SK-N-SH (cell line): ENCODE results near the gene TMEM164.

Experiments
- JUND ChIP-seq: IDR thresholded peaks from 2 replicates; pipeline ENCODE4 v1.4.0; 2012
- RCOR1 ChIP-seq: fragments of 150-350 bp; IDR thresholded peaks from 2 replicates; pipeline ENCODE4 v1.6.1; 2017; ENCODE audit warnings: antibody characterized with exemption, low read length
- TF ChIP-seq, protein P1 (sequence below): IDR thresholded peaks from 2 replicates; pipeline ENCODE4 v1.6.1; 2012; ENCODE audit warnings: mild to moderate bottlenecking, low read depth, low read length, moderate library complexity
- TF ChIP-seq, protein P2 (sequence below): fragments of 200-600 bp; sonication (generic); IDR thresholded peaks from 2 replicates; pipeline ENCODE4 v1.6.1; 2017; ENCODE audit warnings: antibody characterized with exemption, mild to moderate bottlenecking, moderate library complexity
- TF ChIP-seq, protein P3 (sequence below): IDR thresholded peaks from 2 replicates; pipeline ENCODE4 v1.4.0; 2012; ENCODE audit warnings: low read depth, borderline replicate concordance
- TF ChIP-seq, protein P4 (sequence below): IDR thresholded peaks from 2 replicates; pipeline ENCODE4; 2012

GRCh38 chrX:110180176-110180927 is 177.4 kb downstream of the TMEM164 start:
- TF ChIP-seq, protein P1, sequence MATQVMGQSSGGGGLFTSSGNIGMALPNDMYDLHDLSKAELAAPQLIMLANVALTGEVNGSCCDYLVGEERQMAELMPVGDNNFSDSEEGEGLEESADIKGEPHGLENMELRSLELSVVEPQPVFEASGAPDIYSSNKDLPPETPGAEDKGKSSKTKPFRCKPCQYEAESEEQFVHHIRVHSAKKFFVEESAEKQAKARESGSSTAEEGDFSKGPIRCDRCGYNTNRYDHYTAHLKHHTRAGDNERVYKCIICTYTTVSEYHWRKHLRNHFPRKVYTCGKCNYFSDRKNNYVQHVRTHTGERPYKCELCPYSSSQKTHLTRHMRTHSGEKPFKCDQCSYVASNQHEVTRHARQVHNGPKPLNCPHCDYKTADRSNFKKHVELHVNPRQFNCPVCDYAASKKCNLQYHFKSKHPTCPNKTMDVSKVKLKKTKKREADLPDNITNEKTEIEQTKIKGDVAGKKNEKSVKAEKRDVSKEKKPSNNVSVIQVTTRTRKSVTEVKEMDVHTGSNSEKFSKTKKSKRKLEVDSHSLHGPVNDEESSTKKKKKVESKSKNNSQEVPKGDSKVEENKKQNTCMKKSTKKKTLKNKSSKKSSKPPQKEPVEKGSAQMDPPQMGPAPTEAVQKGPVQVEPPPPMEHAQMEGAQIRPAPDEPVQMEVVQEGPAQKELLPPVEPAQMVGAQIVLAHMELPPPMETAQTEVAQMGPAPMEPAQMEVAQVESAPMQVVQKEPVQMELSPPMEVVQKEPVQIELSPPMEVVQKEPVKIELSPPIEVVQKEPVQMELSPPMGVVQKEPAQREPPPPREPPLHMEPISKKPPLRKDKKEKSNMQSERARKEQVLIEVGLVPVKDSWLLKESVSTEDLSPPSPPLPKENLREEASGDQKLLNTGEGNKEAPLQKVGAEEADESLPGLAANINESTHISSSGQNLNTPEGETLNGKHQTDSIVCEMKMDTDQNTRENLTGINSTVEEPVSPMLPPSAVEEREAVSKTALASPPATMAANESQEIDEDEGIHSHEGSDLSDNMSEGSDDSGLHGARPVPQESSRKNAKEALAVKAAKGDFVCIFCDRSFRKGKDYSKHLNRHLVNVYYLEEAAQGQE, result no peak
- TF ChIP-seq, protein P2, sequence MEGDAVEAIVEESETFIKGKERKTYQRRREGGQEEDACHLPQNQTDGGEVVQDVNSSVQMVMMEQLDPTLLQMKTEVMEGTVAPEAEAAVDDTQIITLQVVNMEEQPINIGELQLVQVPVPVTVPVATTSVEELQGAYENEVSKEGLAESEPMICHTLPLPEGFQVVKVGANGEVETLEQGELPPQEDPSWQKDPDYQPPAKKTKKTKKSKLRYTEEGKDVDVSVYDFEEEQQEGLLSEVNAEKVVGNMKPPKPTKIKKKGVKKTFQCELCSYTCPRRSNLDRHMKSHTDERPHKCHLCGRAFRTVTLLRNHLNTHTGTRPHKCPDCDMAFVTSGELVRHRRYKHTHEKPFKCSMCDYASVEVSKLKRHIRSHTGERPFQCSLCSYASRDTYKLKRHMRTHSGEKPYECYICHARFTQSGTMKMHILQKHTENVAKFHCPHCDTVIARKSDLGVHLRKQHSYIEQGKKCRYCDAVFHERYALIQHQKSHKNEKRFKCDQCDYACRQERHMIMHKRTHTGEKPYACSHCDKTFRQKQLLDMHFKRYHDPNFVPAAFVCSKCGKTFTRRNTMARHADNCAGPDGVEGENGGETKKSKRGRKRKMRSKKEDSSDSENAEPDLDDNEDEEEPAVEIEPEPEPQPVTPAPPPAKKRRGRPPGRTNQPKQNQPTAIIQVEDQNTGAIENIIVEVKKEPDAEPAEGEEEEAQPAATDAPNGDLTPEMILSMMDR, result no peak
- TF ChIP-seq, protein P3, sequence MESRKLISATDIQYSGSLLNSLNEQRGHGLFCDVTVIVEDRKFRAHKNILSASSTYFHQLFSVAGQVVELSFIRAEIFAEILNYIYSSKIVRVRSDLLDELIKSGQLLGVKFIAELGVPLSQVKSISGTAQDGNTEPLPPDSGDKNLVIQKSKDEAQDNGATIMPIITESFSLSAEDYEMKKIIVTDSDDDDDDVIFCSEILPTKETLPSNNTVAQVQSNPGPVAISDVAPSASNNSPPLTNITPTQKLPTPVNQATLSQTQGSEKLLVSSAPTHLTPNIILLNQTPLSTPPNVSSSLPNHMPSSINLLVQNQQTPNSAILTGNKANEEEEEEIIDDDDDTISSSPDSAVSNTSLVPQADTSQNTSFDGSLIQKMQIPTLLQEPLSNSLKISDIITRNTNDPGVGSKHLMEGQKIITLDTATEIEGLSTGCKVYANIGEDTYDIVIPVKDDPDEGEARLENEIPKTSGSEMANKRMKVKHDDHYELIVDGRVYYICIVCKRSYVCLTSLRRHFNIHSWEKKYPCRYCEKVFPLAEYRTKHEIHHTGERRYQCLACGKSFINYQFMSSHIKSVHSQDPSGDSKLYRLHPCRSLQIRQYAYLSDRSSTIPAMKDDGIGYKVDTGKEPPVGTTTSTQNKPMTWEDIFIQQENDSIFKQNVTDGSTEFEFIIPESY, result no peak
- TF ChIP-seq JUND, result no peak; the same call in 1 of the 2 replicates
- TF ChIP-seq, protein P4, sequence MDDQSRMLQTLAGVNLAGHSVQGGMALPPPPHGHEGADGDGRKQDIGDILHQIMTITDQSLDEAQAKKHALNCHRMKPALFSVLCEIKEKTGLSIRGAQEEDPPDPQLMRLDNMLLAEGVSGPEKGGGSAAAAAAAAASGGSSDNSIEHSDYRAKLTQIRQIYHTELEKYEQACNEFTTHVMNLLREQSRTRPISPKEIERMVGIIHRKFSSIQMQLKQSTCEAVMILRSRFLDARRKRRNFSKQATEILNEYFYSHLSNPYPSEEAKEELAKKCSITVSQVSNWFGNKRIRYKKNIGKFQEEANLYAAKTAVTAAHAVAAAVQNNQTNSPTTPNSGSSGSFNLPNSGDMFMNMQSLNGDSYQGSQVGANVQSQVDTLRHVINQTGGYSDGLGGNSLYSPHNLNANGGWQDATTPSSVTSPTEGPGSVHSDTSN, result peak; percentile 63
- no peak for TF ChIP-seq RCOR1
